Uterus (tissue), 2 donors: Measurements from ENCODE around the gene SCN1B.

Source experiments
- CTCF ChIP-seq, 4 experiments: fragments of 200-600 bp in 2 of 4; fragments of 450-650 bp in 2 of 4; sonication (generic) in 2 of 4; IDR thresholded peaks; one replicate each; pipeline ENCODE4 v1.5.1; 2016 to 2019; ENCODE audit warnings: antibody characterized with exemption in 4 of 4, mild to moderate bottlenecking in 2 of 4, moderate library complexity in 1 of 4
- POLR2A ChIP-seq, 2 donors: fragments of 450-650 bp; IDR thresholded peaks; one replicate each; pipeline ENCODE4 v1.6.1; 2016; ENCODE audit warnings: antibody characterized with exemption in 2 of 2, mild to moderate bottlenecking in 1 of 2, moderate library complexity in 1 of 2

- TF ChIP-seq CTCF (IDR thresholded peaks at IDR 0.05) = no peak
- no peak for TF ChIP-seq POLR2A (IDR thresholded peaks at IDR 0.05)
Observed at GRCh38 chr19:35006999-35007365, 23.3 kb upstream of the SCN1B start.
